SK-MEL-5 (cell line): ENCODE results near the gene MATN1. TPM values are rescaled to one million over a fixed set of nuclear protein-coding genes. Genes with fewer than 3 reads are reported as not detected.

Source experiments
- DNase-seq: peaks from one replicate; pipeline ENCODE4 v3.0.0-alpha.2; 2016; ENCODE audit warnings: low read depth, low spot score
- in situ Hi-C: cut with HindIII; loops from 2 replicates; pipeline ENCODE4 v1.10.0; 2016; ENCODE audit warnings: low sequenced_read_pairs, high pct_unique_total_duplicates, low pct_unique_long_range_greater_than_20kb
- total RNA-seq: library from RNA; depleted of rRNA; stranded (reverse); fragments of >200 nt; shearing (Covaris generic); gene quantifications from 2 replicates; pipeline ENCODE4 v1.2.3, GENCODE V29; 2014

The MATN1 gene
- total RNA-seq, 1 experiment from 2014 or later = 0.18 TPM

GRCh38 chr1:30727824-30728223 is 4.4 kb upstream of the MATN1 start:
- no peak for DNase-seq
- in situ Hi-C loops = no loop called here

- in situ Hi-C loops = no loop called here
- DNase-seq = no peak
Observed at GRCh38 chr1:30726773-30727684, 3.6 kb upstream of the MATN1 start.

- in situ Hi-C loops = no loop called here
- DNase-seq = no peak
Observed at GRCh38 chr1:30726236-30726635, 2.9 kb upstream of the MATN1 start.

GRCh38 chr1:30725450-30726095 is 2.2 kb upstream of the MATN1 start:
- DNase-seq = no peak
- in situ Hi-C loops = no loop called here

- in situ Hi-C loops = no loop called here
- DNase-seq = no peak
Observed at GRCh38 chr1:30724655-30725421, 1.5 kb upstream of the MATN1 start.

GRCh38 chr1:30724175-30724574 is 790 bp upstream of the MATN1 start:
- DNase-seq = peak; percentile 19
- in situ Hi-C loops = no loop called here

GRCh38 chr1:30721812-30722537 is 1.4 kb downstream of the MATN1 start:
- DNase-seq = no peak
- in situ Hi-C loops = no loop called here

GRCh38 chr1:30721341-30721793 is 2.0 kb downstream of the MATN1 start:
- DNase-seq = no peak
- in situ Hi-C loops = no loop called here

GRCh38 chr1:30720271-30721223 is 2.8 kb downstream of the MATN1 start:
- DNase-seq = no peak
- in situ Hi-C loops = no loop called here

GRCh38 chr1:30719406-30720270 is 3.7 kb downstream of the MATN1 start:
- peak; percentile 65 for DNase-seq
- in situ Hi-C loops = no loop called here

GRCh38 chr1:30718636-30719405 is 4.6 kb downstream of the MATN1 start:
- in situ Hi-C loops = no loop called here
- no peak for DNase-seq

- DNase-seq = peak; percentile 96
- in situ Hi-C loops = no loop called here
Observed at GRCh38 chr1:30718091-30718635, 5.2 kb downstream of the MATN1 start.

- no peak for DNase-seq
- in situ Hi-C loops = no loop called here
Observed at GRCh38 chr1:30716646-30717045, 6.7 kb downstream of the MATN1 start.

GRCh38 chr1:30715886-30716285 is 7.5 kb downstream of the MATN1 start:
- in situ Hi-C loops = no loop called here
- no peak for DNase-seq

- no peak for DNase-seq
Observed at GRCh38 chr1:30715216-30715615, 8.2 kb downstream of the MATN1 start.

More at GRCh38 chr1:30715216-30715615, 8.2 kb downstream of the MATN1 start:
- in situ Hi-C loops = no loop called here
